PC-3 (cell line): Measurements from ENCODE around the gene MADCAM1. TPM values are rescaled to one million over a fixed set of nuclear protein-coding genes. Genes with fewer than 3 reads are reported as not detected.

Source experiments
- ATAC-seq: fragments of 200-7000 bp; cut with Tn5 transposase; 2 replicates; pipeline ENCODE4 v1.9.1; 2020; ENCODE audit warnings: mild to moderate bottlenecking, moderate library complexity
- BruUV-seq: library from RNA; stranded (reverse); fragments of 400-500 nt; replicated peaks from 2 replicates; lab custom pipeline; 2021; lab: Mats Ljungman, UMichigan
- CTCF ChIA-PET: fragments of 300-600 bp; sonication (Branson Sonifier 250); formaldehyde crosslinking; loops from one replicate; lab custom pipeline; 2022; ENCODE audit warnings: antibody characterized with exemption; lab: Charles Lee
- POLR2A ChIA-PET: fragments of 300-600 bp; sonication (Branson Sonifier 250); formaldehyde crosslinking; loops from one replicate; lab custom pipeline; 2022; ENCODE audit warnings: antibody characterized with exemption; ENCODE audit not compliant: unreplicated experiment; lab: Charles Lee
- DNase-seq: peaks from one replicate; pipeline ENCODE4 v3.0.0-alpha.2; 2015
- H2AFZ ChIP-seq: fragments of 300-600 bp; sonication (generic); 2 replicates; pipeline ENCODE4 v1.6.0; 2016; ENCODE audit warnings: antibody characterized with exemption, low read length
- H3F3A ChIP-seq: fragments of 300-600 bp; sonication (generic); one replicate; pipeline ENCODE4 v1.6.0; 2017; ENCODE audit warnings: antibody characterized with exemption, low read length, control low read depth, mild to moderate bottlenecking; ENCODE audit not compliant: unreplicated experiment
- H3K27ac ChIP-seq: fragments of 300-600 bp; sonication (generic); 2 replicates; pipeline ENCODE4 v1.5.1; 2016; ENCODE audit warnings: mild to moderate bottlenecking, low read length
- H3K27me3 ChIP-seq: fragments of 300-600 bp; sonication (generic); 2 replicates; pipeline ENCODE4 v1.6.1; 2016; ENCODE audit warnings: low read length, mixed read lengths
- H3K36me3 ChIP-seq: fragments of 300-600 bp; sonication (generic); 2 replicates; pipeline ENCODE4 v1.6.1; 2016; ENCODE audit warnings: low read depth, mixed run types, low read length, mixed read lengths
- H3K4me1 ChIP-seq: fragments of 300-600 bp; sonication (generic); 2 replicates; pipeline ENCODE4 v1.5.1; 2016; ENCODE audit warnings: low read length; ENCODE audit not compliant: insufficient read depth
- H3K4me2 ChIP-seq: fragments of 300-600 bp; sonication (generic); 2 replicates; pipeline ENCODE4 v1.6.0; 2016; ENCODE audit warnings: low read length
- H3K4me3 ChIP-seq: fragments of 300-600 bp; sonication (generic); 2 replicates; pipeline ENCODE4 v1.5.1; 2016; ENCODE audit warnings: mild to moderate bottlenecking, low read length, mixed read lengths
- H3K79me2 ChIP-seq: fragments of 300-600 bp; sonication (generic); 2 replicates; pipeline ENCODE4 v1.6.1; 2017; ENCODE audit warnings: low read length, mixed read lengths
- H3K9ac ChIP-seq: fragments of 300-600 bp; sonication (generic); 2 replicates; pipeline ENCODE4 v1.6.0; 2016; ENCODE audit warnings: mild to moderate bottlenecking, low read length
- H3K9me2 ChIP-seq: fragments of 300-600 bp; sonication (generic); replicated peaks from 2 replicates; pipeline ENCODE4 v1.6.1; 2016; ENCODE audit warnings: mixed run types, low read length, mixed read lengths
- H3K9me3 ChIP-seq: fragments of 300-600 bp; sonication (generic); 2 replicates; pipeline ENCODE4 v1.6.1; 2016; ENCODE audit warnings: low read length, mixed read lengths
- H4K20me1 ChIP-seq: fragments of 300-600 bp; sonication (generic); 2 replicates; pipeline ENCODE4 v1.6.1; 2016; ENCODE audit warnings: low read length, mixed read lengths
- CTCF ChIP-seq: fragments of 300-600 bp; sonication (generic); conservative IDR thresholded peaks from 2 replicates; pipeline ENCODE4 v1.5.1; 2017; ENCODE audit warnings: antibody characterized with exemption, low read depth, mild to moderate bottlenecking, low read length
- EZH2 ChIP-seq: fragments of 300-600 bp; sonication (generic); IDR thresholded peaks from one replicate; pipeline ENCODE4 v1.6.1; 2017; ENCODE audit warnings: antibody characterized with exemption, mild to moderate bottlenecking, low read length; ENCODE audit not compliant: unreplicated experiment
- EZH2phosphoT487 ChIP-seq: fragments of 300-600 bp; sonication (generic); IDR thresholded peaks from 2 replicates; pipeline ENCODE4 v1.6.1; 2018; ENCODE audit warnings: mild to moderate bottlenecking, antibody characterized with exemption, low read length, borderline replicate concordance
- intact Hi-C: fragments of 100-400 bp; cut with micrococcal nuclease; formaldehyde crosslinking; loops from 2 replicates; pipeline ENCODE4 v1.9.0; 2023
- total RNA-seq: library from RNA; depleted of rRNA; stranded (reverse); fragments of >200 nt; gene quantifications from 2 replicates; pipeline ENCODE4 v1.2.3, GENCODE V29; 2014

Gene MADCAM1
- total RNA-seq, 1 experiment from 2014 or later = 0.11 TPM

- no peaks in the 10 kb centered on the region for H4K20me1 ChIP-seq
- H3K4me3 ChIP-seq = no peak overlapping the region
- H3K4me1 ChIP-seq = no peaks in the 10 kb centered on the region
- H3K9me3 ChIP-seq = no peaks in the 10 kb centered on the region
- intact Hi-C loops = no loop called here
- TF ChIP-seq CTCF (no peak), EZH2phosphoT487 (no peak), EZH2 (no peak)
- no peaks in the 10 kb centered on the region for H3K36me3 ChIP-seq
- no peaks in the 10 kb centered on the region for H3K27me3 ChIP-seq
- CTCF ChIA-PET = no interaction called here
- DNase-seq = no peak
- no TSS peak for BruUV-seq
- H3K9me2 ChIP-seq = no peaks in the 10 kb centered on the region
- H3K27ac ChIP-seq = no peak overlapping the region
- ATAC-seq = no peak
- no peaks in the 10 kb centered on the region for H3K79me2 ChIP-seq
- H2AFZ ChIP-seq = no peak overlapping the region
- POLR2A ChIA-PET = no interaction called here
- no peak overlapping the region for H3K9ac ChIP-seq
- no peaks in the 10 kb centered on the region for H3F3A ChIP-seq
- H3K4me2 ChIP-seq = no peak overlapping the region
Observed at GRCh38 chr19:468587-469256, 27.6 kb upstream of the MADCAM1 start.

- no peaks in the 10 kb centered on the region for H3K4me1 ChIP-seq
- H3K27ac ChIP-seq = no peak overlapping the region
- intact Hi-C loops = no loop called here
- no peaks in the 10 kb centered on the region for H3K79me2 ChIP-seq
- H3K9ac ChIP-seq = no peak overlapping the region
- no peak overlapping the region for H3K4me3 ChIP-seq
- TF ChIP-seq CTCF (no peak), EZH2phosphoT487 (no peak), EZH2 (no peak)
- H3K27me3 ChIP-seq = no peaks in the 10 kb centered on the region
- no peaks in the 10 kb centered on the region for H3F3A ChIP-seq
- no peaks in the 10 kb centered on the region for H4K20me1 ChIP-seq
- DNase-seq = no peak
- no TSS peak for BruUV-seq
- no peak for ATAC-seq
- H3K9me3 ChIP-seq = no peaks in the 10 kb centered on the region
- no peak overlapping the region for H3K4me2 ChIP-seq
- no peaks in the 10 kb centered on the region for H3K36me3 ChIP-seq
- H3K9me2 ChIP-seq = no peaks in the 10 kb centered on the region
- CTCF ChIA-PET = no interaction called here
- POLR2A ChIA-PET = no interaction called here
- H2AFZ ChIP-seq = no peak overlapping the region
Observed at GRCh38 chr19:469833-470232, 26.5 kb upstream of the MADCAM1 start.

- ATAC-seq (no peak), DNase-seq (no peak)
- BruUV-seq = no TSS peak
- Histone ChIP-seq H4K20me1 (no peaks in the 10 kb centered on the region), H3K9ac (no peak overlapping the region), H3K27ac (no peak overlapping the region), H3K4me2 (no peak overlapping the region), H3F3A (no peaks in the 10 kb centered on the region), H3K27me3 (no peaks in the 10 kb centered on the region), H3K9me3 (no peaks in the 10 kb centered on the region), H3K79me2 (no peaks in the 10 kb centered on the region), H3K9me2 (no peaks in the 10 kb centered on the region), H3K4me1 (no peaks in the 10 kb centered on the region), H2AFZ (no peak overlapping the region), H3K4me3 (no peak overlapping the region), H3K36me3 (no peaks in the 10 kb centered on the region)
- ChIA-PET POLR2A (no interaction called here), CTCF (no interaction called here)
- TF ChIP-seq CTCF = no peak
- no peak for TF ChIP-seq EZH2
- TF ChIP-seq EZH2phosphoT487 = no peak
- intact Hi-C loops = no loop called here
Observed at GRCh38 chr19:470701-471100, 25.6 kb upstream of the MADCAM1 start.
